IPS-NIHi7 (cell line): Measurements from ENCODE around the gene COL27A1.

ENCODE experiments used
- DNase-seq: peaks from one replicate; pipeline ENCODE4 v3.0.0; 2012; ENCODE audit warnings: mixed read lengths; ENCODE audit errors: extremely low spot score

Gene COL27A1

DNA sequence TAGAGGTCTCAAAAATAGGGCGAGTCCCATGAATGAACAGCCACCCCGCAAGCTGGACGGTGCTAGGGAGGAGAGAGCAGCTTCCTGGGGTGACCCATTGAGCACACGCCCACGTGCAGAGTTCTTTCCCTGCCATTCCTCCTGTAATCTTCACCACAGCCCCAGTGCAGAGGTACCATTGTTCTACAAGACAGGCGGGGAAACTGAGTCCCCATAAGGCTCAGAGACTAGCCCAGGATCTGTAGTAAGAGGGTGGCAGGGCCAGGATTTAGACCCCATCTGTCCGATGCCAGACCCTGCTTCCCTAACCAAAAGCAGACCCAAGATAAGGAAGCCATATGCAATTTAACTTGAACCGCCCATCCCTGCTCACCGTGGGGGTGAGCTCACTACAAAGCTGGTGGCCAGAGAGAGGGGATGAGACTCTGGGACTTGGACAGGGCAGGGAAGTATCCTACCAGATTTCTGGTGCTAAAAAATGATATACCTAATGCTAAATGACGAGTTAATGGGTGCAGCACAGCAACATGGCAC lies 130.9 kb downstream of the COL27A1 start:
- DNase-seq, result no peak

DNA sequence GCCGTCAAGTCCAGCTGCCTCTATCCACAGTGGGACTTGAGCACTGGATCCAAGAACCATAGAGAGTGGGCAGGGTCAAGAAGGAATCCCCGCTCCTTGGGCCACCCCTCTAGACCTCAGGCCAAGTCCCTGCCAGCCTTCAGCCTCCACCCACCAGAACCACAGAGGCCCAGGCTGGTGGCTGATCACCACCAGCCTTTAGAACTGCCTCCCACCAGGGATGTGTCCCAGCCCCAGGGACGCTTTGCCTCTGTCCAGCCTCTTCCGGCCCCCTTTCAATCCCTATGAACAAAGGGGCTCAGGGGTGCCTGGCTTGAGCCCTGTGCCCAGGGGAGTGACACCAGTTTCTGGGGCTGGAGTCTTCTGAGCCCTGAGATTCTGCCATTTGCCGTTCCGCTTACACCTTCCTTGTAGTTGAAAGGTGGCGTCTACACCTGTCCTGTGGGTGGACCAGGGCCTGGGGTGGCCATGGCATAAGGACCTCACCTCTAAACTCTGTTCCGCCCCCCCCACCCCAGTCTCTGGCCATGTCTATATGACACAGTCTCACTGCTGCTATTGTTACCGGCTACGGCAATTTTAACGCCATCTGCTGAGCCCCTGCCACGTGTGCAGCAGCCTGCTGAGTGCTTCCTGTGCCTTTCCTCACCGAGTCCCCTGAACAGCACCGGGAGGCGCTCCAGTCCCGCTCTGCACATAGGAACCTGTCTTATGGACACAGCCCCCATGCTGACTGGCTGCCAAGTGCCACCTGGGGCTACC lies 131.8 kb downstream of the COL27A1 start:
- DNase-seq, result no peak

DNA sequence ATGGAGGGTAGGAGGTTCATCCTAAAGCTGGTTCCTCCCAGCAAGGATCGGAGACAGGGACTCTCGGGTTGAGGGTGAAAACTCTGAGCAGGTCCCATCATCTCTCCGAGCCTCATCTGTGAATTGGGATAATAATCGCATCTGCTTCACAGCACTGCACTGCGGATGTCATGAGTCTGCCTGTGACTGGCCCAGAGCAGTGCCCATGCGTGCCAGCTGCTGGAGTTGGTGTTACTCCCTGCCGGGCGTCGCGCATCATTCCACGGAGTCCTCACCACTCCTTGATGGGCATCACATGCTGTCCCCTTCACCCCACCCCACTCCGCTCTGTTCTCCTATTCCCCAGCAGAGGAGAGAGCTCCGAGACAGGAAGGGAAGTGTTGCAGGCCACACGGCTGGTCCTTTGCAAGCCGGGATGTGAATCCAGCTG lies 132.4 kb downstream of the COL27A1 start:
- DNase-seq, result no peak

DNA sequence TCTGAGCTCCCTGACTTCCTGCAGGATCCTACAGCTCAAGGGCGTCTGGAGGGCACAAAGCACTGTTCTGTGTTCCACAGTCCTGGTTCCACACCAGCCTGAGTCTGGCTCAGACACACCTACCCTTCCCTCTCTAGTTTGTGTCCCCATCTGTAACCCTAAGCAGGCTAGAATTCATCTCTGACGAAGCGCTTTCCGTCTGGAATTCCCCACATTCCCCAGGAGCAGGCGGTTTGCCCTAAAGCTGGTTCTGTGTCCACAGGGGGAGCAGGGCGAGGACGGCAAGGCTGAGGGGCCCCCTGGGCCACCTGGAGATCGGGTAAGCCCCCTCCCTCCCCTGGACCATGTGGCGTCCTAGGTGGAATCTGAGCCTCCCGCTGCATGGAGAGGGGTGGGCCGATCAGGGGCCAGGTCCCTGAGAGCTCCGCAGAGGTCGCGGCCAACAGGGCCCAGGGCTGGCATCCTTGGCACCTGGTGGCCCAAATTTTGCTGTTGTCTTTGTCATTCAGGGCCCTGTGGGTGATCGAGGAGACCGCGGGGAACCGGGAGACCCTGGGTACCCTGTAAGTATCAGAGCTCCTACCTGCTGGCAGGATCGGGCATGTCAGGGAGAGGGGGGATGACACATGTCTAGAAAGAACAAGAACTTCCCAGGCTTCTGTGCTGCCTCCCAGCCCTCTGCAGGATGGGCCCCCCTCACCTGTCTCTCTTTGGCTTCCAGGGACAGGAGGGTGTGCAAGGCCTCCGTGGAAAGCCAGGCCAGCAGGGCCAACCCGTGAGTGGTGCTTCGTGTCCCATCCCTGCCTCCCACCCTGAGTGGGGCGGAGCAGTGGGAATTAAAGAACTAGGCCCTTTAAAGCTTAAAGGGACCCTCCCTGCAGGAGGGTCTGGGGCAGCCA lies 133.1 kb downstream of the COL27A1 start:
- DNase-seq, result peak; percentile 35

DNA sequence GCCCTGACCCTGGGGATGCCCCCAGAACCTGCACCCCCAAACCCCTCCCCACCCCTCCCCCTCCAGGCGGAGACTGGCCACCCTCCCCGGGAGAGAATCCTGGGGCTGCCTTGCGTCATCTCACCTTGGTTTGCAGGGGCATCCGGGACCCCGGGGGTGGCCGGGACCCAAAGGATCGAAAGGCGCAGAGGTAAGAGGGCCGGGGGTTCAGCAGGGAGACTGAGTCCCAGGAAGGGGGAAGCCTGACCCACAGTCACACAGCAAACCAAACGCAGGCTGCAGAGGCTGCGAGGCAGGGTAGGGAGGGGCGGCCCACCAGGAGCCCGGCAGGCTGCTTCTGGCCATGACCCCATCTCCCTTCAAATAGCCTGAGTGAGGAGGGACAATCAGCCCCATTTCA lies 133.8 kb downstream of the COL27A1 start:
- no peak for DNase-seq

DNA sequence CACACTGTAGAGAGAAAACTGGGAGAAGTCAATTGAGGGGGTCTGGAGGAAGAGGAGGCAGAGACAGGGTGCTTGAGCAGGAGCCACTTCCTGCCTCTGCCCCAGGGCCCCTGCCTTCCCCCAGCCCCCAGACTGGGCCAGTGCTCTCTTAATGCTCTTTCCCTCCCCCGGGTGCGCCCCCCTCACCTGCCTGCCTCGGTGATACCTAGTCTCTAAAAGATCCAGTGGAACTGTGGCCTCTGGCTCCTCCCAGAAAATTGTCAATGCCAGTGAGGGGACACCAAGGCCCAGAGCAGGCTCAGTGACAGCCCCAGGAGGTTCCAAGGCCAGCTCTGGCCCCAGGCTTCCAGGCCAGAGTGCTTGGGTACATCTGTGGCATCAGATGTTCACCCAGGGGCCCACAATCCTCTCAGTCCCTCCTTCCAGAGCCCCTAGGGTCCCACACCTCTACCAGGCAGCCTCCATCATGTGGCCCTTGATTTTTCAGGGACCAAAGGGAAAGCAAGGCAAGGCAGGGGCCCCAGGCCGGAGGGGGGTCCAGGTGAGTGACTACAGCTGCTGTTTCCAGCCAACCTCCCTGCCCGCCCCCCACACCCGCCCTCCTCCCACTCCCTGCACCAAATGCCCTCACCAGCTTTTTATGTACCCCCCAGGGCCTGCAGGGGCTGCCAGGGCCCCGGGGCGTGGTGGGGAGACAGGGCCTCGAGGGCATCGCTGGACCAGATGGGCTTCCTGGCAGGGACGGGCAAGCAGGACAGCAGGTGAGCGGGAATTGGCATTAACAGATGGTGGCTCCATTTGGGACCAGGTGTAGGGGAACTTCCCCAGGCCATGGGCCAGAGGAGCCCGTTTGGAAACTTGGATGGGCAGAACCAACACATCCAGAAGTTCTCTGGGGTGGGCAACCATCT lies 134.5 kb downstream of the COL27A1 start:
- DNase-seq, result no peak

DNA sequence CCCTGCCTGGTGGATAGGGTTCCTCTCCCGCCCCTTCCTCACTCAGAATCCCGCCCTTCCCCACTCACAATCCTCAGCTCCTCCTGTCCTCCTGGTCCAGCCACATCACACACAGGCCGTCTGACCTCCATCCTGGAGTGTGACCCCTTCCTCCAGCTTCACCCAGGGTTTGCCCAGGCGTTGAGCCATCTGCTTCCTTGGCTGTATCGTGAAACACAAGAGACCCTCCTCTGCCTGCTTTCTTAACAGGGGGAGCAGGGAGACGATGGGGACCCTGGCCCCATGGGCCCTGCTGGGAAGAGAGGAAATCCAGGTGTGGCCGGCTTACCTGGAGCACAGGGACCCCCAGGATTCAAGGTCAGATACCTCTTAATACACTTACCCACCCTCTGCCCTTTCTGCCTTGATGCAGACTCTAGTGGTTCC lies 135.2 kb downstream of the COL27A1 start:
- no peak for DNase-seq

DNA sequence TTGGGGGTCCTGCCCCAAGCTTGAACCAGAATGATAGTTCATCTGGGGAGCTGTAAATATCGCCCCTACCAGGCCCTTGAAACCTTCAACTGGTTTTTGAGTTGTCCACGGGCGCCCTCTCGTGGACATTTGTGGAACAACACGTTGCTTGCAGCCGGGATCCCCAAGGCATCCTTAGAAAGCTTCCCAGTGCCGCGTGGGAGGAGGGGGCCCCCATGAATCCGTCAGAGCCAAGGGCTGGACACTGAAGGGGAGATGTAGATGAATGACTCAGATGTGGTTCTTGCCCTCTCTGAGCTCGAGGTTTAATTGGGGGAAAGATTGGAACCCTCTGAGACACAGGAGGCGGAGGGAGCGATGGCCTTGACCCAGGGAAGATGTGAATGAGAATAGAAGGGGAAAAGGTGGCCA lies 135.7 kb downstream of the COL27A1 start:
- peak; percentile 83 for DNase-seq

DNA sequence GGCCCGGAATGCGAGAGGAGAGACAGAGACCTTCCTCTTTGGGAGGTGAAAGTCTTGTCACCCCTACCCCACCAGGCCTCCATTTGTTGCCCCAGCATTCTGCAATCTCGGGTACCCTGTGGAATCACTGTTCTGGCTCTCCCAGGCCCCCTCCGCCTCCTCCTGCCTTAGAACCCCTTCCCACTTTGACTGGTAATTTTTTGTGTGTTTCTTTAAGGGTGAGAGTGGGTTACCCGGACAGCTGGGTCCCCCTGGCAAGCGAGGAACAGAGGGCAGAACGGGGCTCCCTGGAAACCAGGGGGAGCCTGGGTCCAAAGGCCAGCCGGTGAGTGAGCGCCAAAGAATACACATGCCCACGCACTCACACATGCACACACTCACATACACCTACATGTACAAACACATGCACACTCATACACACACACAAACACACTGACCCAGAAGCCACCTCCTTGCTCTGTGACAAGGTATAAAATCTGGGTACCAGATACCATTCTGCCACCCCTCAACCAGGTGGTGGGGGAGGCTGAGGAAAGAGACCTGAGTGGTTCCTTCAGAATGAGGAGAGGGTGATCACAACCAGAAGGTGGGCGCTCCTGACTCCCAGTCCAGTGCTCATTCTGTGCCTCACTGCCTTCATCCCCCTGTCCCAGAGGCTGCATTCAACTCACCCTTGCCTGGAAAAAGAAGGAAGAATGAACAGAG lies 136.7 kb downstream of the COL27A1 start:
- no peak for DNase-seq

DNA sequence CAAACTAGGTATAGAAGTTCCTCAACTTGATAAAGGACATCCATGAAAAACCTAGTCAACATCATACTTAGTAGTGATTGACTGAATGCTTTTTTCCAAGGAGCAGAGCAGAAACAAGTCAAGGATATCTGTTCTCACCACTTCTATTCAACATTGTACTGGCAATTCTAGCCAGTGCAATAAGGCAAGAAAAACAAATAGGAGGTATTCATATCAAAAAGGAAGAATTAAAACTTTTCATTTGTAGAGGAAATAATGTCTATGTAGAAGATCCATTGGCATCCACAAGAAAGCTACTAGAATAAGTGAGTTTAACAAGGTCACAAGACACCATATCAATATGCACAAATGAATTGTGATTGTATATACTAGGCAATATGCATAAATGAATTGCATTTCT lies 139.3 kb downstream of the COL27A1 start:
- DNase-seq, result no peak

DNA sequence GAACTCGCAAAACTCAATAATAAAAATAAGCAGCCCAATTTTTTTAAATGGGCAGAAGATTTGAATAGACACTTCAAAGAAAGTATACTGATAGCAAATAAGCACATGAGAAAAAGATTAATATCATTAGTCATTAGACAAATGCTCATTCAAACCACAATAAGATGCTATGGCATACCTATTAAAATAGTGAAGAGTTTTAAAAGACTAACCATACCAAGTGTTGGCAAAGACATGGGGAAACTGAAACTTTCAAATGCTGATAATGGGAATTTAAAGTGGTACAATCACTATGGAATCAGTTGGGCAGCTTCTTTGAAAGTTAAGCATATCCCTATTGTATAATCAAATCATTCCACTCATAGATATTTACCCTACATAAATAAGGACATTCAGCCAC lies 141.0 kb downstream of the COL27A1 start:
- DNase-seq, result no peak

DNA sequence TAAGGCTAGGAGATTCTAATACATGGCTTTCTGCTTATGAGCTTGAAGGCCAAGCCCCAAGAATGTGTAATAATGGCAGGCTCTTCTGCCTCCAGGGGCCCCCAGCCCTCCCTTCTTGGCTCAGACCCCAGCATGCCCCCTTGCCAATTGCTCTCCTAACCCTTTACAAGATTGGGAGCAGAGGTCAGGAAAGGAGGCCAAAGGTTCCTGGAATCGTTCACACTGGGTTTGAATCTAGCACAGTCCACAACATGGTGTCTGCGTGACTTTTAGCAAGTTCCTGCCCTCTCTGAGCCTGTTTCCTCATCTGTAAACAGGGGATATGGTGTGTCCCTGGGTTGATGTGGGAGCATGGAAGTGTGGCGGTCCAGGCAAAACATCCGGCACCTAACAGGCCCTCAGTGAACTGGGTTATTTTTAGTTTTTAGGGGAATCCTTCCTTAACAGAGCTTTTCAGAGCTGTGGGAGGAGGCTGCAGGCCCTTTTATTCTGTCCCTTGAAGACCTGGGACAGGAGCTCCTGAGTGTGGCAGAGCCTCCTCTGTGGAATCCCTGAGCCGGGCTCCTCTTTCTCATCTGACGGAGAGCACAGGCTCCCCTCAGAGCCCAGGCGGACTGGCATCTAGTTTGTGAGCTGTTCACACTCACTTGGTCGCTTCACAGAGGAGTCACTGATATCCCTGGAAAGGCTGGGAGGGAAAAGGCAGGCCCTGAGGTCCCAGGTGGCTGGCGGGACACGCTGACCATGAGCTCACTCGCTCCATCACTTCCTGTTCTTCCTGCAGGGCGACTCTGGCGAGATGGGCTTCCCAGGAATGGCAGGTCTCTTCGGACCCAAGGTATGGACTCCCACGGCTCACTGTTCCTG lies 144.2 kb downstream of the COL27A1 start:
- no peak for DNase-seq

DNA sequence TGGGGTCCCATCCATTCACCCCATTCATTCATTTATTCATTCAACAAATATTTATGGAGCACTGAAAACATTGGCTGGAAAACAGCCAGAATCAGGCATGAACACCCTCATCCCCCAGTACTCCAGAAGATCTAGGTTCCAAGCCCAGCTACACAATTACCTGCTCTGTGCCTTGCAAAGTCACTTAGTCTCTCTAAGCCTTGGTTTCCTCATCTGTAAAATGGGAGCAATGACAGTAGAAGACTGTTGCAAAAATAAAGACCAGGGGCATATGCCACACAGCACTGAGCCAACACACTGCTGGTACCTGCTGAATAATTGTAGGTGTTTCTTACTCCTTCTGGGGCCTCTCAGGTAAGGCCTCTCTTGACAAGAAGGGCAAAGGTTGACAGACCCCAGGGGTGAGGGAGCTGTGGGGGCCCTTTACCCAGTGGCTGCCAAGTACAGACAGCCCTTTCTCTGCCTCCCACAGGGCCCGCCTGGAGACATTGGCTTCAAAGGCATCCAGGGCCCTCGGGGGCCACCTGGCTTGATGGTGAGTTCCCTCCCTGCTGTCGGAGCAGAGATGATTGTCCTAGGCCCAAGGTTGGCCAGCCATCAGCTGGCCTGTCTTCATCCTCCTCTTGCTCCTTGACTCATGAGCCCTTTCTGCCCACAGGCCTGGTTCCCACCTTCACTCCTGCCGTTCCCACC lies 145.0 kb downstream of the COL27A1 start:
- no peak for DNase-seq

DNA sequence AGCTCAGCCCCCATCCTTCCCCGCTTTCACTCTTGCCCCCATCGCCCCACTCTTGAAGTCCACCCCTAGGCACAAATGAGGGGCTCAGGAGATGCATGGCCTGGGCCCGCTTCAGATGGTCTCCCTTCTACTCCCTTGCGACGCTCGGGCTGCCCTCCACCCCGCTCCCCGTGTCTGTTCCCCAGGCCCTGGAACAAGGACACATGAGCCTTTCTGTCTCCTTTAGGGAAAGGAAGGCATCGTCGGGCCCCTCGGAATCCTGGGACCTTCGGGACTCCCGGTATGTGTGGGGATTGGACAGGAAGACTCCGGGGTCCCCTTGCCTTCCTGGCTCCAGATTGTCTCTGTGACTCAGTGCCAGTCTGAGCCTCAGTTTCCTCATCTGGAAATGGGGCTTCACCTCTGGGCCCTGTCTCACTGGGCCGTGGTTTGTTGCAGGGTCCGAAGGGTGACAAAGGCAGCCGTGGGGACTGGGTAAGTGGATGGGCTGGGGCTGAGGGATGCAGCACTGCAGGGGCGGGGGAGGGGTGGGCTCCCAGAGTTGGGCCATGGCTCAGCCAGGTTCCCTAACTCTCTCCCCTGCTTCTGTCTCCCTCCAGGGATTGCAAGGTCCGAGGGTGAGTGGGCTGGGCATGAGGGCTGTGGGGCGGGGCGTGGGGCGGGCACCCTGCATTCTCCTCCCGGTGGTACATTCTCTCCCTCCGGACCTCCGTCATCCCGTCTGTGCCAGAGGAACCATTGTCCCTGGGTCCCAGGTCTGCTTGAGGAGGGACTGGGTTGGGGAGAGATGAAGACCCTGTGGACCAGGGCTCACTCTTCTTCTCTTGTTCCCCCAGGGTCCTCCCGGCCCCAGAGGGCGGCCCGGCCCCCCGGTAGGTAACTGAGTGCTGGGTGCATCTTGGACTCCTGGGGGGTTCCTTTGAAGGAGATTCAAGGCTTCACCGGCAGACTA lies 145.8 kb downstream of the COL27A1 start:
- DNase-seq, result no peak

DNA sequence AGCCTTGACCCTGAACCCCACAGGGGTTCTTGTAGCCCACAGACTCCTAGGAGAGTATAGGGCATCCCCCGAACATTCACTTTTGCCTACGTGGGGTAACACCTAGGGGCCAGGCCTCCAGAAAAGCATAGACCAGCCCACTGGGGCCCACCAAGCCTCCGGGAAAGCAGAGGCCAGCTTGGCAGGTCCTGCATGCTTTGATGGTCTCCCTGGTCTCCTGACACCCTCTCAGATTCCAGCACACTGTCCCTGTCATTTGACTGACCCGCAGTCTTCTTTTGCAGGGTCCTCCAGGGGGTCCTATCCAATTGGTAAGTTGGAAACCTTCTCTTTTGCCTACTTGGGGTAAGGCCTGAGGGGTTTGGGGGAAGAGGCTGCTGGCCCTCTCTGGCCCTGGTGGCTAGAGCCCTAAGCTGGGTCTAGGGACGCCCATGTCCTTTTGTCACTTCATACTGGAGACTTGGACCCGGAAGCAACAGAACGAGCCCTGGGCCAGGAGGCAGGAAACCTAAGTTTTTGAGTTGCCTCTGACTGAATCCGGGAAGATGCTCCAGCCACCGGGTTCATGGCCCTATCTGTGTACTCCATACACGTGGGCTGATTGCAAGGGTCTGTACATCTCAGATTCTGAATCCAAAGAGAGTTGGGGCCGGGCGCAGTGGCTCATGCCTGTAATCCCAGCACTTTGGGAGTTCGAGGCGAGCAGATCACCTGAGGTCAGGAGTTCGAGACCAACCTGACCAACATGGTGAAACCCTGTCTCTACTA lies 146.6 kb downstream of the COL27A1 start:
- DNase-seq, result no peak

DNA sequence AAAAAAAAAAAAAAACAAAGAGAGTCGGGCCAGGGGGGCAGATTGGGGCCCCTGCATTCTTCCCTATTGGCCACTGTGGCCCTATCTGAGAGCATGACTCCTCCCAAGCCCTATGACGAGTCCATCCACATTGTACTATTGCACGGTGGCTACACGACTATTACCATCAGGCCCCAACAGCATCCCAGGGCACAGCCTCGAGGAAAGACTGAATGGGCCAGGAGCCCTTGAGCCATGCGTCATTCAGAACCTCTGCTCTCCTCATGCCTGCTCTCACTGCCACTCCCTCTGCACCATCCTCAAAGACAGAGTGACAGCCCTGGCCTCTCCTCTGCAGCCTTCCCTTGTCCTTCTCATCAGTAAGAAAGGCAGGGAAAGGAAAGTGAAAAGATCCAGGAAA lies 147.4 kb downstream of the COL27A1 start:
- DNase-seq, result no peak

DNA sequence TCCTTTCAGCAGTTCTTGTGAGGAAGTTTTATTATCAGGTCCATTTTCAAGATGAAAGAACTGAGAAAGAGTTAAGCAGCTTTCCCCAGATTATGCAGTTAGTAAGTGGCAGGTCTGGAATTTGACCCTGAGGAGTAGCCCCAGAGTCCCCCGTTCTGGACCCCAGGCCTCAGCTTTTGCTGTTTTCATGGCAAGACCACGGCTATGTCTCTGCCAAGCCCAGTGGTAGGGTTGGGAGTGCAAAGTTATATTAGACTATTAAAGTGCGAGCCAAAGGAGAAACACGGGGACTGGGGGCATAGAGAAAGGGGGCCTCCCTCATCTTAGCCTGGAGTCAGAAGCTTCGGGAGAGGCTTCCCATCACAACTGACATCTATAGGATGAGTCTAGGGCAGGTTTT lies 148.2 kb downstream of the COL27A1 start:
- no peak for DNase-seq
